K562 (cell line): ENCODE results near the gene HCRTR1. TPM values are rescaled to one million over a fixed set of nuclear protein-coding genes. Genes with fewer than 3 reads are reported as not detected.

ENCODE experiments used
- BRD9 ChIP-seq: fragments of 450-650 bp; IDR thresholded peaks from 2 replicates; pipeline ENCODE4 v1.6.1; 2018; ENCODE audit warnings: low read depth; ENCODE audit not compliant: partially characterized antibody
- CCNT2 ChIP-seq: IDR thresholded peaks from 2 replicates; pipeline ENCODE4 v1.6.1; 2011; ENCODE audit warnings: borderline replicate concordance, low read depth, mild to moderate bottlenecking, moderate library complexity, mixed read lengths, low read length; ENCODE audit not compliant: insufficient read length; ENCODE audit errors: extremely low read depth
- CHD7 ChIP-seq: fragments of 200-600 bp; sonication (generic); IDR thresholded peaks from one replicate; pipeline ENCODE4 v1.6.1; 2012; ENCODE audit warnings: mild to moderate bottlenecking, low read depth, low read length, inconsistent platforms
- ERF ChIP-seq: fragments of 450-650 bp; formaldehyde crosslinking; IDR thresholded peaks from 2 replicates; pipeline ENCODE4 v1.4.0; 2020; ENCODE audit warnings: mild to moderate bottlenecking, mixed read lengths
- HES1 ChIP-seq: fragments of 450-650 bp; IDR thresholded peaks from 2 replicates; pipeline ENCODE4 v1.6.1; 2016; ENCODE audit warnings: low read depth, mild to moderate bottlenecking, moderate library complexity
- ID3 ChIP-seq, 2 experiments: fragments of 250-450 bp in 1 of 2; fragments of 450-650 bp in 1 of 2; sonication (Bioruptor Pico) in 1 of 2; IDR thresholded peaks; 2 replicates each; pipeline versions ENCODE4 v1.6.1 to v1.8.0; 2016 to 2021; ENCODE audit warnings: mild to moderate bottlenecking in 2 of 2, moderate library complexity in 2 of 2, missing compliant biosample characterization in 1 of 2, missing genetic modification characterization in 1 of 2
- IFI16 ChIP-seq: fragments of 250-450 bp; sonication (Bioruptor Pico); IDR thresholded peaks from 2 replicates; pipeline ENCODE4 v2.1.2; 2022; ENCODE audit warnings: mild to moderate bottlenecking, inconsistent platforms
- SREBF2 ChIP-seq: sonication (generic); formaldehyde crosslinking; IDR thresholded peaks from 2 replicates; pipeline ENCODE4 v1.4.0; 2020; ENCODE audit warnings: mild to moderate bottlenecking, missing genetic modification reagents
- ZBTB2 ChIP-seq: fragments of 450-650 bp; IDR thresholded peaks from 2 replicates; pipeline ENCODE4 v1.6.1; 2016; ENCODE audit warnings: antibody characterized with exemption
- ZEB2 ChIP-seq: fragments of 450-650 bp; IDR thresholded peaks from 2 replicates; pipeline ENCODE4 v1.6.1; 2016
- ZKSCAN8 ChIP-seq: fragments of 200-800 bp; sonication (Bioruptor generic); IDR thresholded peaks from 2 replicates; pipeline ENCODE4 v1.6.1; 2016; ENCODE audit warnings: missing genetic modification characterization, missing compliant biosample characterization
- ZNF41 ChIP-seq: fragments of 250-450 bp; sonication (Bioruptor Pico); conservative IDR thresholded peaks from 2 replicates; pipeline ENCODE4 v1.4.0; 2020; ENCODE audit warnings: mild to moderate bottlenecking
- polyA plus RNA-seq, 8 experiments: library from polyadenylated mRNA; depleted of rRNA in 4 of 8; stranded (reverse) in 5 of 8; unstranded in 3 of 8; fragments of >200 nt; fragmentation: Nextera tagmentation in 2 of 8; fragmentation: Illumina TruSeq in 1 of 8; extraction: Ambion mirVana in 2 of 8; extraction: Trizol in 1 of 8; gene quantifications; 2 replicates each; pipeline versions ENCODE4 v1.2.1 to v1.2.3, GENCODE V29; 2011 to 2014; ENCODE audit warnings: inconsistent platforms in 1 of 8, missing spikeins in 1 of 8
- total RNA-seq, 7 experiments: library from RNA; depleted of rRNA in 6 of 7; stranded (reverse); fragments of >200 nt in 6 of 7; fragmentation: Illumina TruSeq in 2 of 7; extraction: Trizol in 2 of 7; gene quantifications; 2 replicates each; pipeline versions ENCODE4 v1.2.1 to v1.2.3, GENCODE V29; 2011 to 2021; ENCODE audit warnings: low replicate concordance in 1 of 7

The HCRTR1 gene
- total and polyA plus RNA-seq, 9 of the 15 experiments (the other 6 are each of a cell fraction or from before 2014, with no cell fraction given) = not detected

GRCh38 chr1:31663622-31664452 lies 46.3 kb downstream of the HCRTR1 start (continued):
- TF ChIP-seq CCNT2 = no peak
- no peak for TF ChIP-seq ZNF41 (CRISPR knock-in tag)
- TF ChIP-seq HES1 = no peak
- no peak for TF ChIP-seq ZBTB2
- TF ChIP-seq ZEB2 = no peak
- TF ChIP-seq ID3 (CRISPR knock-in tag; IDR thresholded peaks at IDR 0.05) = no peak
- TF ChIP-seq ID3 (tag; IDR thresholded peaks at IDR 0.05) = no peak
- no peak for TF ChIP-seq ZKSCAN8
- TF ChIP-seq CHD7 = no peak
- TF ChIP-seq BRD9 = no peak
- TF ChIP-seq ERF (CRISPR knock-in tag) = no peak
- no peak for TF ChIP-seq IFI16
- TF ChIP-seq SREBF2 (CRISPR knock-in tag) = no peak
